IPS DF 4.7 (cell line): ENCODE measurements around the gene GPN1.
"Not testable (repeated sequence)": the region's sequence is repeated elsewhere in the genome, so short reads cannot be mapped to it uniquely, and the experiment has no call there.

Experiments
- DNase-seq: peaks from one replicate; pipeline ENCODE4 v3.0.0-alpha.2; 2013; ENCODE audit warnings: low spot score; ENCODE audit errors: extremely low read depth

Gene GPN1

GRCh38 chr2:27626921-27627320 is 1.9 kb upstream of the GPN1 start:
- DNase-seq, result not testable (repeated sequence)

- no peak for DNase-seq
Observed at GRCh38 chr2:27627963-27628766, 685 bp upstream of the GPN1 start.

- DNase-seq, result not testable (repeated sequence)
Observed at GRCh38 chr2:27630257-27630656, 1.4 kb downstream of the GPN1 start.

GRCh38 chr2:27634291-27634690 is 5.4 kb downstream of the GPN1 start:
- no peak for DNase-seq

- no peak for DNase-seq
Observed at GRCh38 chr2:27636766-27637165, 7.9 kb downstream of the GPN1 start.

- no peak for DNase-seq
Observed at GRCh38 chr2:27638037-27638637, 9.3 kb downstream of the GPN1 start.

GRCh38 chr2:27638709-27639108 is 9.9 kb downstream of the GPN1 start:
- DNase-seq, result no peak

GRCh38 chr2:27640722-27641245 is 11.9 kb downstream of the GPN1 start:
- no peak for DNase-seq

- no peak for DNase-seq
Observed at GRCh38 chr2:27645197-27645596, 16.3 kb downstream of the GPN1 start.

GRCh38 chr2:27647289-27647688 is 18.4 kb downstream of the GPN1 start:
- no peak for DNase-seq

- no peak for DNase-seq
Observed at GRCh38 chr2:27647737-27648136, 18.9 kb downstream of the GPN1 start.

GRCh38 chr2:27651056-27651455 is 22.2 kb downstream of the GPN1 start:
- DNase-seq, result no peak

GRCh38 chr2:27652341-27652740 is 23.5 kb downstream of the GPN1 start:
- DNase-seq, result no peak

- DNase-seq, result no peak
Observed at GRCh38 chr2:27652790-27653189, 23.9 kb downstream of the GPN1 start.

GRCh38 chr2:27653397-27653796 is 24.5 kb downstream of the GPN1 start:
- no peak for DNase-seq

GRCh38 chr2:27655155-27655951 is 26.5 kb downstream of the GPN1 start:
- DNase-seq, result no peak

GRCh38 chr2:27661371-27661770 is 32.5 kb downstream of the GPN1 start:
- no peak for DNase-seq

- peak; percentile 56 for DNase-seq
Observed at GRCh38 chr2:27663285-27664153, 34.7 kb downstream of the GPN1 start, which contains the start of the genes SLC4A1AP and SUPT7L. SLC4A1AP (plus strand) TSS chr2:27663889; CDS start chr2:27663915, 26 bp downstream. SUPT7L (minus strand) TSS chr2:27663614; CDS start chr2:27662192, 1,422 bp downstream.

GRCh38 chr2:27664154-27664574 is 35.3 kb downstream of the GPN1 start:
- DNase-seq, result no peak

GRCh38 chr2:27664622-27665363 is 35.9 kb downstream of the GPN1 start:
- DNase-seq, result no peak
